Uterus (tissue), 2 donors: ENCODE data around the gene ZNF584.
A peak's percentile ranks its signal among the peaks of the same experiment; 100 is the strongest.

Source experiments
- POLR2A ChIP-seq, 2 donors: fragments of 450-650 bp; IDR thresholded peaks; one replicate each; pipeline ENCODE4 v1.6.1; 2016; ENCODE audit warnings: antibody characterized with exemption in 2 of 2, mild to moderate bottlenecking in 1 of 2, moderate library complexity in 1 of 2
- TF ChIP-seq, protein P1 (sequence below), 4 experiments: fragments of 200-600 bp in 2 of 4; fragments of 450-650 bp in 2 of 4; sonication (generic) in 2 of 4; IDR thresholded peaks; one replicate each; pipeline ENCODE4 v1.5.1; 2016 to 2019; ENCODE audit warnings: antibody characterized with exemption in 4 of 4, mild to moderate bottlenecking in 2 of 4, moderate library complexity in 1 of 4

- TF ChIP-seq, protein P1, sequence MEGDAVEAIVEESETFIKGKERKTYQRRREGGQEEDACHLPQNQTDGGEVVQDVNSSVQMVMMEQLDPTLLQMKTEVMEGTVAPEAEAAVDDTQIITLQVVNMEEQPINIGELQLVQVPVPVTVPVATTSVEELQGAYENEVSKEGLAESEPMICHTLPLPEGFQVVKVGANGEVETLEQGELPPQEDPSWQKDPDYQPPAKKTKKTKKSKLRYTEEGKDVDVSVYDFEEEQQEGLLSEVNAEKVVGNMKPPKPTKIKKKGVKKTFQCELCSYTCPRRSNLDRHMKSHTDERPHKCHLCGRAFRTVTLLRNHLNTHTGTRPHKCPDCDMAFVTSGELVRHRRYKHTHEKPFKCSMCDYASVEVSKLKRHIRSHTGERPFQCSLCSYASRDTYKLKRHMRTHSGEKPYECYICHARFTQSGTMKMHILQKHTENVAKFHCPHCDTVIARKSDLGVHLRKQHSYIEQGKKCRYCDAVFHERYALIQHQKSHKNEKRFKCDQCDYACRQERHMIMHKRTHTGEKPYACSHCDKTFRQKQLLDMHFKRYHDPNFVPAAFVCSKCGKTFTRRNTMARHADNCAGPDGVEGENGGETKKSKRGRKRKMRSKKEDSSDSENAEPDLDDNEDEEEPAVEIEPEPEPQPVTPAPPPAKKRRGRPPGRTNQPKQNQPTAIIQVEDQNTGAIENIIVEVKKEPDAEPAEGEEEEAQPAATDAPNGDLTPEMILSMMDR (IDR thresholded peaks at IDR 0.05), result no peak
- peak in 1 of 2 donors; percentile 27 for TF ChIP-seq POLR2A (IDR thresholded peaks at IDR 0.05)
These were observed 31.4 kb downstream of the ZNF584 start, which contains the start of gene ZNF132 for GRCh38 chr19:58439576-58440554.
